ENCODE data around the gene ACIN1. TPM values are rescaled to one million over a fixed set of nuclear protein-coding genes. Genes with fewer than 3 reads are reported as not detected.

Gene ACIN1
- total and polyA plus RNA-seq, 2 of the 13 experiments (the other 11 are each of a cell fraction or from before 2014, with no cell fraction given), result 165 to 183 TPM

DNA sequence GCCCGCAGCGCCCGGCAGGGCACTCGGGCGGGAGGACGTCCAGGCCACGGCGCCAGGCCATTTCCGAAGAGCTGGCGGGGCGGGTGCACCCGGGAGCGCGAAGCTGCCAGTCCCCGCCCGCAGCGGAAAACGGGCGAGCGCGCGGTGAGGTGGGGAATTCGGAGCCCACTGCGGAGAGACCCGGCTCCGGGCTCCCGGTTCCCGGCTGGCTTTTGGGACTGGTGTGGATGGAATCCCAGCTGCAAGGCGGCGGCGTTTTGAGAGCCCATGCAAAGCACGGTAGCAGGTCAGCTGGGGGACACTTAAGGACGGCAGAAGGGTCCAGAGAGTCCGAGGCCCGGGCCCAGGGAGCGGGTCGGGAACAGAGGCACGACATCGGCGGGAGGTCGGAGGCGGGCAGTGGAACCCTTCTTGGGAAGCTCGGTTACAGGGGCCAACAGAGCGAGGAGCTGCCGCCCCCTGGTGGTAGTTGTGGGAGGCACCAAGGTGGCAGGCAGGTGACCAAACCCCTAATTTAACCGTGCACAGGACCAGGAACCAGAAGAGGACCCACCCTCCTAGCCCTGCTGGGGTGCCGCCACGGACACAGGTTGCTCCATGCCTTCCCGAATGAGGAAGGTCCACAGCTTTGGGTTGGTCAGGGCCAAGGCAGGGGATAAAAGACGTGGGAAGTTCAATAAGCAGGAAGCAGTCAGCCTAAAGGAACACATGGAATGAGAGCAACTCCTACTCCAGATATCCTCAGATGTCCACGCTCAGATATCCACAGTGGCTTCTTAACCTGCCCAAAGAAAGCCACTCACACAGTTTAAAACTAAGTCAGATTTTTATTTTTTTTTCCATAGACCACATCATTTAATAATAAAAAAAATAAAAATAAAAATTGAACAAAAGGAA lies 36.9 kb downstream of the ACIN1 start (continued):
- TF ChIP-seq TCF12 (IDR thresholded peaks at IDR 0.05) (no peak), TCF12 (CRISPR knock-in tag; IDR thresholded peaks at IDR 0.05) (peak; percentile 53; the same call in 1 of the 2 replicates), NCOA2 (CRISPR knock-in tag; IDR thresholded peaks at IDR 0.05) (peak; percentile 45; the same call in 1 of the 2 replicates), FOSL2 (CRISPR knock-in tag; IDR thresholded peaks at IDR 0.05) (peak; percentile 61), ZFP36 (IDR thresholded peaks at IDR 0.05; ENCODE audit: borderline replicate concordance, low read depth, low read length, partially characterized antibody) (peak; percentile 48), NR1H2 (CRISPR knock-in tag; IDR thresholded peaks at IDR 0.05; ENCODE audit: borderline replicate concordance, low read depth) (no peak), FOXA3 (CRISPR knock-in tag; IDR thresholded peaks at IDR 0.05) (peak; percentile 41), FOXK1 (CRISPR knock-in tag; IDR thresholded peaks at IDR 0.05; ENCODE audit: borderline replicate concordance, low read depth) (peak; percentile 60; the same call in 1 of the 2 replicates), ZNF383 (CRISPR knock-in tag; IDR thresholded peaks at IDR 0.05; ENCODE audit: borderline replicate concordance) (peak; percentile 84; the same call in 1 of the 2 replicates), NFE2L1 (CRISPR knock-in tag; IDR thresholded peaks at IDR 0.05; ENCODE audit: borderline replicate concordance) (peak; percentile 82; the same call in 1 of the 2 replicates), ZNF713 (CRISPR knock-in tag; IDR thresholded peaks at IDR 0.05) (peak; percentile 86; the same call in 1 of the 2 replicates), SRF (IDR thresholded peaks at IDR 0.05; ENCODE audit: low read depth, low read length) (no peak), NCOA1 (CRISPR knock-in tag; IDR thresholded peaks at IDR 0.05) (peak; percentile 89; the same call in 1 of the 2 replicates), RORA (CRISPR knock-in tag; IDR thresholded peaks at IDR 0.05) (no peak), TBL1XR1 (IDR thresholded peaks at IDR 0.05; ENCODE audit: borderline replicate concordance, low read length, partially characterized antibody) (peak; percentile 71), PRPF4 (IDR thresholded peaks at IDR 0.05; ENCODE audit: low read depth, low read length, poor library complexity, severe bottlenecking) (peak; percentile 26), PHB2 (IDR thresholded peaks at IDR 0.05; ENCODE audit: partially characterized antibody) (no peak), PRMT3 (CRISPR knock-in tag; IDR thresholded peaks at IDR 0.05; ENCODE audit: borderline replicate concordance, low read depth) (no peak; the same call in 1 of the 2 replicates), ZBTB20 (CRISPR knock-in tag; IDR thresholded peaks at IDR 0.05; ENCODE audit: borderline replicate concordance, low read depth) (peak; percentile 75; the same call in 1 of the 2 replicates), RFX3 (CRISPR knock-in tag; IDR thresholded peaks at IDR 0.05) (no peak), ZNF83 (CRISPR knock-in tag; IDR thresholded peaks at IDR 0.05; ENCODE audit: borderline replicate concordance) (peak; percentile 94; the same call in 1 of the 2 replicates), SNAPC2 (CRISPR knock-in tag; IDR thresholded peaks at IDR 0.05) (peak; percentile 62; the same call in 1 of the 2 replicates), ZNF224 (CRISPR knock-in tag; IDR thresholded peaks at IDR 0.05) (no peak)
- TF ChIP-seq, protein P1, sequence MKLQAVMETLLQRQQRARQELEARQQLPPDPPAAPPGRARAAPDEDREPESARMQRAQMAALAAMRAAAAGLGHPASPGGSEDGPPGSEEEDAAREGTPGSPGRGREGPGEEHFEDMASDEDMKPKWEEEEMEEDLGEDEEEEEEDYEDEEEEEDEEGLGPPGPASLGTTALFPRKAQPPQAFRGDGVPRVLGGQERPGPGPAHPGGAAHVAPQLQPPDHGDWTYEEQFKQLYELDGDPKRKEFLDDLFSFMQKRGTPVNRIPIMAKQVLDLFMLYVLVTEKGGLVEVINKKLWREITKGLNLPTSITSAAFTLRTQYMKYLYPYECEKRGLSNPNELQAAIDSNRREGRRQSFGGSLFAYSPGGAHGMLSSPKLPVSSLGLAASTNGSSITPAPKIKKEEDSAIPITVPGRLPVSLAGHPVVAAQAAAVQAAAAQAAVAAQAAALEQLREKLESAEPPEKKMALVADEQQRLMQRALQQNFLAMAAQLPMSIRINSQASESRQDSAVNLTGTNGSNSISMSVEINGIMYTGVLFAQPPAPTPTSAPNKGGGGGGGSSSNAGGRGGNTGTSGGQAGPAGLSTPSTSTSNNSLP (IDR thresholded peaks at IDR 0.05; ENCODE audit: low read depth, low read length), result no peak
- TF ChIP-seq, protein P2, sequence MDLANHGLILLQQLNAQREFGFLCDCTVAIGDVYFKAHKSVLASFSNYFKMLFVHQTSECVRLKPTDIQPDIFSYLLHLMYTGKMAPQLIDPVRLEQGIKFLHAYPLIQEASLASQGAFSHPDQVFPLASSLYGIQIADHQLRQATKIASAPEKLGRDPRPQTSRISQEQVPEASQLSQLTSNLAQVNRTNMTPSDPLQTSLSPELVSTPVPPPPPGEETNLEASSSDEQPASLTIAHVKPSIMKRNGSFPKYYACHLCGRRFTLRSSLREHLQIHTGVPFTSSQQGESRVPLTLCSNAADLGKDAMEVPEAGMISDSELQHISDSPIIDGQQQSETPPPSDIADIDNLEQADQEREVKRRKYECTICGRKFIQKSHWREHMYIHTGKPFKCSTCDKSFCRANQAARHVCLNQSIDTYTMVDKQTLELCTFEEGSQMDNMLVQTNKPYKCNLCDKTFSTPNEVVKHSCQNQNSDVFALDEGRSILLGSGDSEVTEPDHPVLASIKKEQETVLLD (CRISPR knock-in tag; IDR thresholded peaks at IDR 0.05; ENCODE audit: low read depth), result peak; percentile 35
- TF ChIP-seq, protein P3, sequence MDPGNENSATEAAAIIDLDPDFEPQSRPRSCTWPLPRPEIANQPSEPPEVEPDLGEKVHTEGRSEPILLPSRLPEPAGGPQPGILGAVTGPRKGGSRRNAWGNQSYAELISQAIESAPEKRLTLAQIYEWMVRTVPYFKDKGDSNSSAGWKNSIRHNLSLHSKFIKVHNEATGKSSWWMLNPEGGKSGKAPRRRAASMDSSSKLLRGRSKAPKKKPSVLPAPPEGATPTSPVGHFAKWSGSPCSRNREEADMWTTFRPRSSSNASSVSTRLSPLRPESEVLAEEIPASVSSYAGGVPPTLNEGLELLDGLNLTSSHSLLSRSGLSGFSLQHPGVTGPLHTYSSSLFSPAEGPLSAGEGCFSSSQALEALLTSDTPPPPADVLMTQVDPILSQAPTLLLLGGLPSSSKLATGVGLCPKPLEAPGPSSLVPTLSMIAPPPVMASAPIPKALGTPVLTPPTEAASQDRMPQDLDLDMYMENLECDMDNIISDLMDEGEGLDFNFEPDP (CRISPR knock-in tag; conservative IDR thresholded peaks at IDR 0.05), result no peak

All from HepG2 (cell line).